Right lobe of liver (tissue), 4 donors: ENCODE measurements around the gene SLC17A7.

Experiments
- POLR2A ChIP-seq: fragments of 450-650 bp; IDR thresholded peaks from one replicate; pipeline ENCODE4 v1.6.1; 2017; ENCODE audit warnings: antibody characterized with exemption, mild to moderate bottlenecking
- TF ChIP-seq, protein P1 (sequence below), 4 donors: fragments of 200-600 bp in 3 of 4; fragments of 450-650 bp in 1 of 4; IDR thresholded peaks; one replicate each; pipeline versions ENCODE4 v1.5.1 to v1.8.0; 2016 to 2022; ENCODE audit warnings: antibody characterized with exemption in 4 of 4, mild to moderate bottlenecking in 2 of 4
- donor health status: DM: no; HTN: no; CAD: no.
- donor health status: DM: no; HTN: no; CAD: no.
- donor health status: DM: no; HTN: yes; CAD: no.

GRCh38 chr19:49428547-49429451 lies 12.5 kb downstream of the SLC17A7 start:
- no peak for TF ChIP-seq POLR2A
- TF ChIP-seq, protein P1, sequence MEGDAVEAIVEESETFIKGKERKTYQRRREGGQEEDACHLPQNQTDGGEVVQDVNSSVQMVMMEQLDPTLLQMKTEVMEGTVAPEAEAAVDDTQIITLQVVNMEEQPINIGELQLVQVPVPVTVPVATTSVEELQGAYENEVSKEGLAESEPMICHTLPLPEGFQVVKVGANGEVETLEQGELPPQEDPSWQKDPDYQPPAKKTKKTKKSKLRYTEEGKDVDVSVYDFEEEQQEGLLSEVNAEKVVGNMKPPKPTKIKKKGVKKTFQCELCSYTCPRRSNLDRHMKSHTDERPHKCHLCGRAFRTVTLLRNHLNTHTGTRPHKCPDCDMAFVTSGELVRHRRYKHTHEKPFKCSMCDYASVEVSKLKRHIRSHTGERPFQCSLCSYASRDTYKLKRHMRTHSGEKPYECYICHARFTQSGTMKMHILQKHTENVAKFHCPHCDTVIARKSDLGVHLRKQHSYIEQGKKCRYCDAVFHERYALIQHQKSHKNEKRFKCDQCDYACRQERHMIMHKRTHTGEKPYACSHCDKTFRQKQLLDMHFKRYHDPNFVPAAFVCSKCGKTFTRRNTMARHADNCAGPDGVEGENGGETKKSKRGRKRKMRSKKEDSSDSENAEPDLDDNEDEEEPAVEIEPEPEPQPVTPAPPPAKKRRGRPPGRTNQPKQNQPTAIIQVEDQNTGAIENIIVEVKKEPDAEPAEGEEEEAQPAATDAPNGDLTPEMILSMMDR (IDR thresholded peaks at IDR 0.05): no peak
